WERI-Rb-1 (cell line): ENCODE data around the gene SCAF4.

Source experiments
- DNase-seq: peaks from one replicate; pipeline ENCODE4 v3.0.0-alpha.2; 2020
- H3K27ac ChIP-seq: fragments of 250-450 bp; sonication (Bioruptor Pico); 2 replicates; pipeline ENCODE4 v1.5.1; 2020; ENCODE audit warnings: mild to moderate bottlenecking, moderate library complexity
- H3K27me3 ChIP-seq: fragments of 250-450 bp; sonication (Bioruptor Pico); 2 replicates; pipeline ENCODE4 v1.5.1; 2021; ENCODE audit warnings: mild to moderate bottlenecking, low read depth, moderate library complexity; ENCODE audit not compliant: insufficient read depth, severe bottlenecking
- H3K36me3 ChIP-seq: fragments of 250-450 bp; sonication (Bioruptor Pico); 2 replicates; pipeline ENCODE4 v1.5.1; 2020; ENCODE audit warnings: mild to moderate bottlenecking, moderate library complexity
- H3K4me3 ChIP-seq: 2 replicates; pipeline ENCODE4 v1.5.1; 2011; ENCODE audit warnings: low read depth, mild to moderate bottlenecking, control low read depth, low read length
- H3K9me3 ChIP-seq: fragments of 250-450 bp; sonication (Bioruptor Pico); 2 replicates; pipeline ENCODE4 v1.5.1; 2021; ENCODE audit warnings: mild to moderate bottlenecking, moderate library complexity; ENCODE audit not compliant: severe bottlenecking
- CTCF ChIP-seq: IDR thresholded peaks from 2 replicates; pipeline ENCODE4 v1.5.1; 2011; ENCODE audit warnings: low read depth, mild to moderate bottlenecking, control low read depth, inconsistent platforms, low read length

The SCAF4 gene

DNA sequence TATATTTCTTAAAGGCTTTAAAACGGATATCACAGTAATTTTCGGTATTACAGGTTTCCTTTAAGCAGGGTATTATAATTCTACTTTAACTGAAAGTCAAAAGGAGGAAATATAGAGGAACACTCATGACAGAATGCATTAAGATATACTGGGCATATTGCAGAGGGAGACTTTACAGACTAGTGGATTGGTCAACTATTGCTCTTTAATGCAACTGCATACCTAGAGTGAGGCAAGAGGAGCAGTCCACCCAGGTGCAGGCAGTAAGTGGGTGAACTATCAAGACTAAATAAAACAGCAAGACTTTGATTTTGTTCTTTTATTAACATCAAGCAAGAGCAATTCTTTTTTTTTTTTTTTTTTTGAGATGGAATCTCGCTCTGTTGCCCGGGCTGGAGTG lies 10.5 kb downstream of the SCAF4 start:
- H3K27ac ChIP-seq, result no peak overlapping the region
- no peaks in the 10 kb centered on the region for H3K27me3 ChIP-seq
- H3K9me3 ChIP-seq, result no peaks in the 10 kb centered on the region
- no peak overlapping the region for H3K4me3 ChIP-seq
- H3K36me3 ChIP-seq, result peaks cover 10% of the 10 kb centered on the region
- no peak for DNase-seq
- no peak for TF ChIP-seq CTCF

DNA sequence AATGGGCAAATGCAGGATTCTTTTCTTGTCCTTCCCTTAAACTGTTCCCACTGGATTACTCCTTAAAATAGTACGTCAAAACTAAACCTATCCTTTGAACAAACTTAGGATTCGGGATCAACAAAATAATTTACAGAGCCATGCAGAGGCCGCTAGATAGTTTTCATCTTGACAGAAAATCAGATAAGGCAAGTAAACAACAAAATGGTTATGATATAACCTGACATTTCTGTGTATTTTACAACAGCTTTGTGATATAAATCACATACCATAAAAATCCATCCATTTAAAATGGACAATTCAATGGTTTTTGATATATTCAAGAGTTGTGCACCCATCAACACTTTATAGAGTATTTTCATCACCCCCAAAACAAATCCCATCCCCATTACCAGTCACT lies 11.2 kb downstream of the SCAF4 start:
- Histone ChIP-seq H3K9me3 (no peaks in the 10 kb centered on the region), H3K4me3 (no peak overlapping the region), H3K36me3 (peaks cover 7% of the 10 kb centered on the region; the same call in 1 of the 2 replicates), H3K27me3 (no peaks in the 10 kb centered on the region), H3K27ac (no peak overlapping the region)
- no peak for TF ChIP-seq CTCF
- no peak for DNase-seq

DNA sequence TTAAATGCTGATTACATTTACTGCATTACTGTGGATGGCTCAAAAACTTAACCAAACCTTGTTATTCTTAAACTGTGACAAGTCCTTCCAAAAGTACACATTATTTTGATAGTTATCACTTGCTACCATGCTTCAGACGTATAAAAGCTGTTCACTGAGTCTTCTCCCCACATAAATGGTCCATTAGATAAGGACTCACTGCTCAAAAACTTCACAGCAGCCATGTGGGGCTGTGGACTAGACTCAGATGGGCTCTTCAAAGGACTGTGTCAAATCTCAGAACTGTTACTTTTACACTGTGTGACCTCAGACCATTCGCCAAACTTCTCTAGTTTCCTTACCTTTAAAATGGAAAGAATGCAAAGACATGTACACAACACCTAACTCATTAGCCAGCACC lies 11.6 kb downstream of the SCAF4 start:
- Histone ChIP-seq H3K4me3 (no peak overlapping the region), H3K36me3 (peaks cover 4% of the 10 kb centered on the region; the same call in 1 of the 2 replicates), H3K27ac (no peak overlapping the region), H3K9me3 (no peaks in the 10 kb centered on the region), H3K27me3 (no peaks in the 10 kb centered on the region)
- TF ChIP-seq CTCF, result no peak
- DNase-seq, result no peak

DNA sequence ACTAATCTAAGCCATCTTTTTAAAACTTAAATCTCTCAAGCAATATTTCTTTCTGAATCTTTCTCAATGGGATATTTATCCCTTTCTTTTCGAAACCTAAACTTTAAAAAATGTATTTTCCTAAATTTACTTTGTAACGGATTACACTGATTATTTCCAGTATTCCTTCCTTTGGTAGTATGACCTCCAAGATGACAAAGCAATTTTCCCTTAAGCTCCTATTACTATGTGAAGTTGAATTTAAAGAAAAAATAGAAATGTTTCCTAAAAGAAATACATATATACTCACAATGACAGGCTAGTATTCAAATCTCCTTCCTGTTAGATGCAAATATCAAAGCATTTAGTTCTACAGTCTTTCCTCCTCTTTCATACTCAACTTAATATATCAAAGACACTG lies 15.8 kb downstream of the SCAF4 start:
- no peak overlapping the region for H3K27ac ChIP-seq
- no peak for TF ChIP-seq CTCF

GRCh38 chr21:31714741-31715365 lies 17.1 kb downstream of the SCAF4 start:
- no peaks in the 10 kb centered on the region for H3K9me3 ChIP-seq
- TF ChIP-seq CTCF, result no peak
- no peaks in the 10 kb centered on the region for H3K36me3 ChIP-seq
- H3K27ac ChIP-seq, result no peak overlapping the region
- H3K27me3 ChIP-seq, result no peaks in the 10 kb centered on the region
- H3K4me3 ChIP-seq, result no peak overlapping the region
- DNase-seq, result no peak

More for the DNA sequence above, 15.8 kb downstream of the SCAF4 start:
- Histone ChIP-seq H3K36me3 (no peaks in the 10 kb centered on the region), H3K9me3 (no peaks in the 10 kb centered on the region), H3K4me3 (no peak overlapping the region), H3K27me3 (no peaks in the 10 kb centered on the region)
- no peak for DNase-seq
